ENCODE data around the gene HMGA1.
"Not testable (repeated sequence)": the region's sequence is repeated elsewhere in the genome, so short reads cannot be mapped to it uniquely, and the experiment has no call there.

The HMGA1 gene

GRCh38 chr6:34248727-34249468 is 12.2 kb downstream of the HMGA1 start, which contains the start of gene SMIM29:
SMIM29 (minus strand) TSS chr6:34249006; CDS start chr6:34247791, 1,215 bp downstream.
- peak; percentile 94 for DNase-seq (ENCODE audit: extremely low spot score, insufficient read length, low read depth)
- peak; percentile 78 for FAIRE-seq

- FAIRE-seq (no peak), DNase-seq (ENCODE audit: extremely low spot score, insufficient read length, low read depth) (no peak)
Measured at GRCh38 chr6:34249469-34250261, 13.0 kb downstream of the HMGA1 start.

GRCh38 chr6:34252395-34252794 is 15.7 kb downstream of the HMGA1 start:
- not testable (repeated sequence) for FAIRE-seq; DNase-seq (ENCODE audit: extremely low spot score, insufficient read length, low read depth)

GRCh38 chr6:34259529-34260069 is 22.9 kb downstream of the HMGA1 start:
- FAIRE-seq (no peak), DNase-seq (ENCODE audit: extremely low spot score, insufficient read length, low read depth) (no peak)

- DNase-seq (ENCODE audit: extremely low spot score, insufficient read length, low read depth) (no peak), FAIRE-seq (no peak)
Measured at GRCh38 chr6:34260576-34261267, 24.0 kb downstream of the HMGA1 start.

- FAIRE-seq; DNase-seq (ENCODE audit: extremely low spot score, insufficient read length, low read depth): not testable (repeated sequence)
Measured at GRCh38 chr6:34263484-34263883, 26.8 kb downstream of the HMGA1 start.

DNA sequence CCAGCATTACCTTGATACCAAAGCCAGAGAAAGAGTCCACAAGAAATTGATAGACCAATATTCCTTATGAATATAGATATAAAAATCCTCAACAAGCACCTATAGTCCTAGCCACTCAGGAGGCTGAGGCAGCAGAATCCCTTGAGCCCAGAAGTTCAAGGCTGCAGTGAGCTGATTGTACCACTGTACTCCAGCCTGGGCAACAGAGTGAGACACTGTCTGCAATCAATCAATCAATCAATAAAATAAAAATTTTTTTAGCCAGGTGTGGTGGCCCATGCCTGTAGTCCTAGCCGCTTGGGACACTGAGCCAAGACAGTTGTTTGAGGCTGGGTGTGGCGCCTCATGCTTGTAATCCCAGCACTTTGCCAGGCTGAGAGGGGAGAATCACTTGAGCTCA is 31.1 kb downstream of the HMGA1 start:
- DNase-seq (ENCODE audit: extremely low spot score, insufficient read length, low read depth) (no peak), FAIRE-seq (no peak)

- DNase-seq (ENCODE audit: extremely low spot score, insufficient read length, low read depth); FAIRE-seq: not testable (repeated sequence)
Measured at GRCh38 chr6:34269132-34269531, 32.5 kb downstream of the HMGA1 start.

DNA sequence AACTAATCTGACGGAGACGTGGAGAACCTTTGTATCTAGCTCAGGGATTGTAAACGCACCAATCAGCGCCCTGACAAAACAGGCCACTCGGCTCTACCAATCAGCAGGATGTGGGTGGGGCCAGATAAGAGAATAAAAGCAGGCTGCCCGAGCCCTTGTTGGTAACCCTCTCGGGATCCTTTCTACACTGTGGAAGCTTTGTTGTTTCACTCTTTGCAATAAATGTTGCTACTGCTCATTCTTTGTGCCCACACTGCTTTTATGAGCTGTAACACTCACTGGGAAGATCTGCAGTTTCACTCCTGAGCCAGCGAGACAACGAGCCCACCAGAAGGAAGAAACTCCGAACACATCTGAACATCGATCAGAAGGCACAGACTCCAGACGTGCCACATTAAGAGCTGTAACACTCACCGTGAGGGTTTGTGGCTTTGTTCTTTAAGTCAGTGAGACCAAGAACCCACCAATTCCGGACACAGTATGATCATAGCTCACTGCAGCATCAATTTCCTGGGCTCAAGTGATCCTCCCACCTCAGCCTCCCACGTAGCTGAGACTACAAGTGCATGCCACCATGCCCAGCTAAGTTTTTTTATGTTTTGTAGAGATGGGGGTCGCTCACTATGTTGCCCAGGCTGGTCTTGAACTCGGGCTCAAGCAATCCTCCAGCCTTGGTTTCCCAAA is 33.1 kb downstream of the HMGA1 start:
- FAIRE-seq; DNase-seq (ENCODE audit: extremely low spot score, insufficient read length, low read depth): not testable (repeated sequence)

DNA sequence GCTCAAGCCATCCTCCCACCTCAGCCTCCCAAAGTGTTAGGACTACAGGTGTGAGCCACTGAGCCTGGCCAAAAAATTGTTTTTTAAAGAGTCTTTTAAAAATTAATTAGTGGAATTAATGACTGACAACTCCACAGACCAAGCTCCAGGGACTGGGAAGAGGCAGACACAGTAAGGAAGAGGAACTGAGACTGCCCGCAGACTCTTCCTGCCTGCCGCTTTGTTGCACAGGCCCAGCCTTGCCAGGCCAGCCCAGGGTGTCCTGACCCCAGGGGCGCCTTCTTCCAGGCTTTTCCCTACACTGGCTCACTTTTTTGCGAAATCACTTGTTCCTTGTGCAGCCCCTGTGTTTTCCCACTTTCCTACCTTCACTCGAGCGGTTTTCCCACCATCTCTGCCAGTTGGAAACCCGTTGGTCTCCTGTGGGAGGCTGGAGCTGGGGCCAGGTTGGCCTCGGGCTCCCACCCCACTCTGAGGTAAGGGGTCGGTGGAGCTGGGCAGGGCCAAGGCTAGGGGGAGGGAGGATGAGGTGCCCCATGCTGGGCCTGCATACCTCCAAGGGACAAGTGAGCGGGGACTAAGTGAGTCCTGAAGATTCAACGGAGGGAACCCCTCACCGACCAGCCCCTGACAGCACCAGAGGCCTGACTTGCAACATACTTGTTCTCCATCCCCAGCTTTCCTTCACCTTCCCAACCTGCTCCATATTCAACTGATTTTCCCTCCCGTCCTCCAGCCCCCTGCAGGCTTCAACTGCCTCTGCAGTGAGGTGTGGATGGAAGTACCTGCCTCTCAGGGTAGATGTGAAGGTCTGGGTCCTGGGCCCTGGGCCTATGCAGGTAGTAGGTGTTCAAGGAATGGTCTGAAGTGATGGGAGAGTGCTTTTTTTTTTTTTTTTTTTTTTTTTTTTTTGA is 35.6 kb downstream of the HMGA1 start:
- no peak for FAIRE-seq
- DNase-seq (ENCODE audit: extremely low spot score, insufficient read length, low read depth) = no peak

GRCh38 chr6:34273242-34273805 is 36.7 kb downstream of the HMGA1 start:
- FAIRE-seq (no peak), DNase-seq (ENCODE audit: extremely low spot score, insufficient read length, low read depth) (no peak)

- FAIRE-seq (no peak), DNase-seq (ENCODE audit: extremely low spot score, insufficient read length, low read depth) (no peak)
Measured at GRCh38 chr6:34274129-34274528, 37.5 kb downstream of the HMGA1 start.

GRCh38 chr6:34275128-34275804 is 38.6 kb downstream of the HMGA1 start:
- FAIRE-seq (no peak), DNase-seq (ENCODE audit: extremely low spot score, insufficient read length, low read depth) (no peak)

- no peak for FAIRE-seq
- DNase-seq (ENCODE audit: extremely low spot score, insufficient read length, low read depth) = no peak
Measured at GRCh38 chr6:34276191-34276590, 39.5 kb downstream of the HMGA1 start.

- FAIRE-seq = no peak
- DNase-seq (ENCODE audit: extremely low spot score, insufficient read length, low read depth) = no peak
Measured at GRCh38 chr6:34276881-34277762, 40.4 kb downstream of the HMGA1 start.

DNA sequence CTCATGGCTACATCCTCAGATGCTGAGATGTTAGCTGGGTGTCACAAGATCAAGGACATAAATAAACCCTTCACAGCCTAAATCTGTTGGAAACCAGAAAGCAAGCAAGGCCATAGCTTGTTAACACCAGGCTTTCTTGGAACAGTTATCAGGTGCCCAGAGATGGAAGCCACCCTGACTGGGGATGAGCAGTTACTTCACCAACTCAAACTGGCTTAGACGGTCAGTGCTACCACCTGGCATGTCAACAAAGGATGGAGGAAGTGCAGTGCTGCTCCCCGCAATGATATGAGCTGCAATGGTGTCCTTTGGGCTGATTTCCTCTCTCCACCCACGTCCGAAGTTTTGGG is 41.1 kb downstream of the HMGA1 start:
- FAIRE-seq (no peak), DNase-seq (ENCODE audit: extremely low spot score, insufficient read length, low read depth) (no peak)

DNA sequence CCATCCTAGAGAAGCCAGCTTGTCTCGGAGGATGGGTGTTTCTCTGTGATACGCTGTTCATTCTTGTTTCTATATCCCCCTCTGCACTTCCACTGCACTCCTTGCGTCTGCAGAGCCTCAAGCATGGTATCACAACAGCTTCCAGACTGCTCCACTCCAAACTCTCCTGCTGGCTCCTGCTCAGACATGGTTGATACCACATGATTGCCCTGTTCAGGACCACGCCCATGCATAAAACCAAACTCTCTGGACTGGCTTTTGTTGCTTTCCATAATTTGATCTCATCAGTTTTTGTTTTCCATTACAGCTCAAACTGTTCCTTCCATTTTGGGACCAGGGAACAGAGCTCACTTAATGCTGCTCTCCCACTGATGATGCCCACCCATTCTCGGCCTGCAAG is 42.2 kb downstream of the HMGA1 start:
- DNase-seq (ENCODE audit: extremely low spot score, insufficient read length, low read depth) (no peak), FAIRE-seq (no peak)

Measured in GM18507 (cell line).